Measurements from ENCODE around the gene PSMA7. TPM values are rescaled to one million over a fixed set of nuclear protein-coding genes. Genes with fewer than 3 reads are reported as not detected.
A peak's percentile ranks its signal among the peaks of the same experiment; 100 is the strongest.

Gene PSMA7
- total and polyA plus RNA-seq, 2 donors = 83.3 to 324 TPM

GRCh38 chr20:62143957-62144825, 997 bp upstream of the PSMA7 start:
- Histone ChIP-seq H3K4me1 (ENCODE audit: insufficient read depth) (no peaks in the 10 kb centered on the region), H3K4me3 (ENCODE audit: low read depth, low read length) (peak overlapping the region; percentile 98), H3K27ac (ENCODE audit: low read depth) (peak overlapping the region; percentile 99), H3K36me3 (ENCODE audit: insufficient read depth) (no peaks in the 10 kb centered on the region)
- WGBS = under 1% methylated on average over 103 of the region's 104 CpGs
- DNase-seq (ENCODE audit: extremely low spot score) = no peak

- Histone ChIP-seq H3K4me1 (ENCODE audit: insufficient read depth) (no peaks in the 10 kb centered on the region), H3K27ac (ENCODE audit: low read depth) (peak overlapping the region; percentile 99), H3K36me3 (ENCODE audit: insufficient read depth) (peaks cover 4% of the 10 kb centered on the region), H3K4me3 (ENCODE audit: low read depth, low read length) (peak overlapping the region; percentile 98)
- DNase-seq (ENCODE audit: extremely low spot score) = no peak
- WGBS = under 1% methylated on average over 71 of the region's 71 CpGs
Measured at GRCh38 chr20:62142252-62143080, 728 bp downstream of the PSMA7 start.

GRCh38 chr20:62141397-62142251, 1.6 kb downstream of the PSMA7 start:
- WGBS = 24% methylated on average over 14 of the region's 14 CpGs
- no peak for DNase-seq (ENCODE audit: extremely low spot score)
- Histone ChIP-seq H3K36me3 (ENCODE audit: insufficient read depth) (peaks cover 9% of the 10 kb centered on the region), H3K4me3 (ENCODE audit: low read depth, low read length) (peak overlapping the region; percentile 98), H3K27ac (ENCODE audit: low read depth) (peak overlapping the region; percentile 52), H3K4me1 (ENCODE audit: insufficient read depth) (no peaks in the 10 kb centered on the region)

- DNase-seq (ENCODE audit: extremely low spot score) = no peak
- Histone ChIP-seq H3K27ac (ENCODE audit: low read depth) (no peak overlapping the region), H3K36me3 (ENCODE audit: insufficient read depth) (peaks cover 9% of the 10 kb centered on the region), H3K4me3 (ENCODE audit: low read depth, low read length) (no peak overlapping the region), H3K4me1 (ENCODE audit: insufficient read depth) (no peaks in the 10 kb centered on the region)
- WGBS = 81% methylated on average over 7 of the region's 7 CpGs
Measured at GRCh38 chr20:62141043-62141396, 2.2 kb downstream of the PSMA7 start.

GRCh38 chr20:62139636-62140035, 3.6 kb downstream of the PSMA7 start:
- no peaks in the 10 kb centered on the region for H3K4me1 ChIP-seq (ENCODE audit: insufficient read depth)
- WGBS = 89% methylated on average over 13 of the region's 13 CpGs

GRCh38 chr20:62138912-62139311, 4.3 kb downstream of the PSMA7 start:
- H3K27ac ChIP-seq (ENCODE audit: low read depth) = no peak overlapping the region

More at GRCh38 chr20:62139636-62140035, 3.6 kb downstream of the PSMA7 start:
- Histone ChIP-seq H3K27ac (ENCODE audit: low read depth) (no peak overlapping the region), H3K4me3 (ENCODE audit: low read depth, low read length) (no peak overlapping the region), H3K36me3 (ENCODE audit: insufficient read depth) (peaks cover 9% of the 10 kb centered on the region)
- no peak for DNase-seq (ENCODE audit: extremely low spot score)

GRCh38 chr20:62138204-62138543, 5.0 kb downstream of the PSMA7 start:
- H3K27ac ChIP-seq (ENCODE audit: low read depth) = no peak overlapping the region
- no peak overlapping the region for H3K4me3 ChIP-seq (ENCODE audit: low read depth, low read length)
- 88% methylated on average over 11 of the region's 11 CpGs for WGBS
- DNase-seq (ENCODE audit: extremely low spot score) = no peak
- H3K36me3 ChIP-seq (ENCODE audit: insufficient read depth) = peaks cover 9% of the 10 kb centered on the region
- H3K4me1 ChIP-seq (ENCODE audit: insufficient read depth) = no peaks in the 10 kb centered on the region

More at GRCh38 chr20:62138912-62139311, 4.3 kb downstream of the PSMA7 start:
- no peak for DNase-seq (ENCODE audit: extremely low spot score)
- Histone ChIP-seq H3K4me3 (ENCODE audit: low read depth, low read length) (no peak overlapping the region), H3K36me3 (ENCODE audit: insufficient read depth) (peaks cover 9% of the 10 kb centered on the region), H3K4me1 (ENCODE audit: insufficient read depth) (no peaks in the 10 kb centered on the region)
- 90% methylated on average over 10 of the region's 10 CpGs for WGBS

GRCh38 chr20:62137478-62138203, 5.6 kb downstream of the PSMA7 start:
- Histone ChIP-seq H3K4me1 (ENCODE audit: insufficient read depth) (no peaks in the 10 kb centered on the region), H3K27ac (ENCODE audit: low read depth) (no peak overlapping the region), H3K36me3 (ENCODE audit: insufficient read depth) (peaks cover 9% of the 10 kb centered on the region), H3K4me3 (ENCODE audit: low read depth, low read length) (no peak overlapping the region)
- no peak for DNase-seq (ENCODE audit: extremely low spot score)
- WGBS = 78% methylated on average over 8 of the region's 8 CpGs

- Histone ChIP-seq H3K4me1 (ENCODE audit: insufficient read depth) (no peaks in the 10 kb centered on the region), H3K36me3 (ENCODE audit: insufficient read depth) (peaks cover 9% of the 10 kb centered on the region), H3K27ac (ENCODE audit: low read depth) (no peak overlapping the region), H3K4me3 (ENCODE audit: low read depth, low read length) (no peak overlapping the region)
- WGBS = 70% methylated on average over 6 of the region's 6 CpGs
- DNase-seq (ENCODE audit: extremely low spot score) = no peak
Measured at GRCh38 chr20:62137092-62137384, 6.2 kb downstream of the PSMA7 start.

GRCh38 chr20:62136283-62137091, 6.7 kb downstream of the PSMA7 start:
- WGBS = 53% methylated on average over 8 of the region's 8 CpGs
- Histone ChIP-seq H3K4me1 (ENCODE audit: insufficient read depth) (no peaks in the 10 kb centered on the region), H3K36me3 (ENCODE audit: insufficient read depth) (peaks cover 9% of the 10 kb centered on the region), H3K4me3 (ENCODE audit: low read depth, low read length) (no peak overlapping the region), H3K27ac (ENCODE audit: low read depth) (no peak overlapping the region)
- DNase-seq (ENCODE audit: extremely low spot score) = no peak

- H3K36me3 ChIP-seq (ENCODE audit: insufficient read depth) = peaks cover 9% of the 10 kb centered on the region
- no peaks in the 10 kb centered on the region for H3K4me1 ChIP-seq (ENCODE audit: insufficient read depth)
- no peak overlapping the region for H3K27ac ChIP-seq (ENCODE audit: low read depth)
- no peak overlapping the region for H3K4me3 ChIP-seq (ENCODE audit: low read depth, low read length)
- DNase-seq (ENCODE audit: extremely low spot score) = no peak
- 88% methylated on average over 8 of the region's 8 CpGs for WGBS
Measured at GRCh38 chr20:62135573-62136266, 7.5 kb downstream of the PSMA7 start.

GRCh38 chr20:62134735-62135231, 8.4 kb downstream of the PSMA7 start:
- H3K4me1 ChIP-seq (ENCODE audit: insufficient read depth) = no peaks in the 10 kb centered on the region
- H3K27ac ChIP-seq (ENCODE audit: low read depth) = no peak overlapping the region
- peaks cover 9% of the 10 kb centered on the region for H3K36me3 ChIP-seq (ENCODE audit: insufficient read depth)
- H3K4me3 ChIP-seq (ENCODE audit: low read depth, low read length) = no peak overlapping the region
- DNase-seq (ENCODE audit: extremely low spot score) = no peak
- 62% methylated on average over 11 of the region's 11 CpGs for WGBS

Data from urinary bladder (tissue), 4 donors.